ENCODE measurements around the gene C1orf159. TPM values are rescaled to one million over a fixed set of nuclear protein-coding genes. Genes with fewer than 3 reads are reported as not detected.

Gene C1orf159
- total and polyA plus RNA-seq, 9 of the 15 experiments (the other 6 are each of a cell fraction or from before 2014, with no cell fraction given): 0.28 to 54.9 (median 10.6) TPM

DNA sequence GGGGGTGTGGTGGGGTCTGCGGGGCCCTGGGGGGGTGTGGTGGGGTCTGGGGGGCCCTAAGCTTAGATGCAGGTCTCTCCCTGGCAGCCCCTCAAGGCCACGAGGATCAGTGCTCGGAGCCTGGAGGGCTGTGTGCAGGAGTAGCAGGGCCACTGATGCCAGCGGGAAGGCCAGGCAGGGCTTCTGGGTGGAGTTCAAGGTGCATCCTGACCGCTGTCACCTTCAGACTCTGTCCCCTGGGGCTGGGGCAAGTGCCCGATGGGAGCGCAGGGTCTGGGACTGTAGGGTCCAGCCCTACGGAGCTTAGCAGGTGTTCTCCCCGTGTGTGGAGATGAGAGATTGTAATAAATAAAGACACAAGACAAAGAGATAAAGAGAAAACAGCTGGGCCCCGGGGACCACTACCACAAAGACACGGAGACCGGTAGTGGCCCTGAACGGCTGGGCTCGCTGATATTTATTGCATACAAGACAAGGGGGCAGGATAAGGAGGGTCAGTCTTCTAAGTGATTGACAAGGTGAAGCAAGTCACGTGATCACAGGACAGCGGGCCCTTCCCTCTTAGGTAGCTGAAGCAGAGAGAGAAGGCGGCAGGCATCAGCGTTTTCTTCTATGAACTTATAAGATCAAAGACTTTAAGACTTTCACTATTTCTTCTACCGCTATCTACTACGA, 50.5 kb downstream of the C1orf159 start (continued):
- TF ChIP-seq CBX8 (IDR thresholded peaks at IDR 0.05; ENCODE audit: borderline replicate concordance, extremely low read depth, low read depth, low read length, poor library complexity, severe bottlenecking): no peak
- TF ChIP-seq, protein P1, sequence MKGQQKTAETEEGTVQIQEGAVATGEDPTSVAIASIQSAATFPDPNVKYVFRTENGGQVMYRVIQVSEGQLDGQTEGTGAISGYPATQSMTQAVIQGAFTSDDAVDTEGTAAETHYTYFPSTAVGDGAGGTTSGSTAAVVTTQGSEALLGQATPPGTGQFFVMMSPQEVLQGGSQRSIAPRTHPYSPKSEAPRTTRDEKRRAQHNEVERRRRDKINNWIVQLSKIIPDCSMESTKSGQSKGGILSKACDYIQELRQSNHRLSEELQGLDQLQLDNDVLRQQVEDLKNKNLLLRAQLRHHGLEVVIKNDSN (CRISPR knock-in tag; IDR thresholded peaks at IDR 0.05): peak; percentile 83
- TF ChIP-seq, protein P2, sequence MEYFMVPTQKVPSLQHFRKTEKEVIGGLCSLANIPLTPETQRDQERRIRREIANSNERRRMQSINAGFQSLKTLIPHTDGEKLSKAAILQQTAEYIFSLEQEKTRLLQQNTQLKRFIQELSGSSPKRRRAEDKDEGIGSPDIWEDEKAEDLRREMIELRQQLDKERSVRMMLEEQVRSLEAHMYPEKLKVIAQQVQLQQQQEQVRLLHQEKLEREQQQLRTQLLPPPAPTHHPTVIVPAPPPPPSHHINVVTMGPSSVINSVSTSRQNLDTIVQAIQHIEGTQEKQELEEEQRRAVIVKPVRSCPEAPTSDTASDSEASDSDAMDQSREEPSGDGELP (CRISPR knock-in tag; IDR thresholded peaks at IDR 0.05; ENCODE audit: borderline replicate concordance): peak; percentile 56; the same call in 1 of the 2 replicates
- 0 out of 2 replicates have a peak, but pooled peaks have one; percentile 29 for TF ChIP-seq POLR2G (IDR thresholded peaks at IDR 0.05; ENCODE audit: low read depth, low read length)
- no peak for TF ChIP-seq PHF20 (IDR thresholded peaks at IDR 0.05; ENCODE audit: partially characterized antibody)
- TF ChIP-seq ARID1B (IDR thresholded peaks at IDR 0.05): 0 out of 2 replicates have a peak, but pooled peaks have one; percentile 13
- peak; percentile 13; the same call in 1 of the 2 replicates for TF ChIP-seq TAL1 (IDR thresholded peaks at IDR 0.05)
- no peak for TF ChIP-seq ERF (CRISPR knock-in tag; IDR thresholded peaks at IDR 0.05)
- TF ChIP-seq DNMT1 (IDR thresholded peaks at IDR 0.05): no peak
- TF ChIP-seq, protein P3, sequence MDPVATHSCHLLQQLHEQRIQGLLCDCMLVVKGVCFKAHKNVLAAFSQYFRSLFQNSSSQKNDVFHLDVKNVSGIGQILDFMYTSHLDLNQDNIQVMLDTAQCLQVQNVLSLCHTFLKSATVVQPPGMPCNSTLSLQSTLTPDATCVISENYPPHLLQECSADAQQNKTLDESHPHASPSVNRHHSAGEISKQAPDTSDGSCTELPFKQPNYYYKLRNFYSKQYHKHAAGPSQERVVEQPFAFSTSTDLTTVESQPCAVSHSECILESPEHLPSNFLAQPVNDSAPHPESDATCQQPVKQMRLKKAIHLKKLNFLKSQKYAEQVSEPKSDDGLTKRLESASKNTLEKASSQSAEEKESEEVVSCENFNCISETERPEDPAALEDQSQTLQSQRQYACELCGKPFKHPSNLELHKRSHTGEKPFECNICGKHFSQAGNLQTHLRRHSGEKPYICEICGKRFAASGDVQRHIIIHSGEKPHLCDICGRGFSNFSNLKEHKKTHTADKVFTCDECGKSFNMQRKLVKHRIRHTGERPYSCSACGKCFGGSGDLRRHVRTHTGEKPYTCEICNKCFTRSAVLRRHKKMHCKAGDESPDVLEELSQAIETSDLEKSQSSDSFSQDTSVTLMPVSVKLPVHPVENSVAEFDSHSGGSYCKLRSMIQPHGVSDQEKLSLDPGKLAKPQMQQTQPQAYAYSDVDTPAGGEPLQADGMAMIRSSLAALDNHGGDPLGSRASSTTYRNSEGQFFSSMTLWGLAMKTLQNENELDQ (CRISPR knock-in tag; IDR thresholded peaks at IDR 0.05; ENCODE audit: borderline replicate concordance): no peak
- peak; percentile 58 for TF ChIP-seq CBFA2T3 (IDR thresholded peaks at IDR 0.05)
- TF ChIP-seq RAD51 (IDR thresholded peaks at IDR 0.05; ENCODE audit: borderline replicate concordance, low read depth): peak; percentile 97
- TF ChIP-seq MEIS2 (IDR thresholded peaks at IDR 0.05; ENCODE audit: partially characterized antibody): peak; percentile 55
- TF ChIP-seq BHLHE40 (IDR thresholded peaks at IDR 0.05; ENCODE audit: low read length): peak; percentile 66; the same call in 1 of the 2 replicates
- 0 out of 2 replicates have a peak, but pooled peaks have one; percentile 13 for TF ChIP-seq ESRRA (IDR thresholded peaks at IDR 0.05; ENCODE audit: borderline replicate concordance, low read depth)
- TF ChIP-seq GTF2E2 (tag; IDR thresholded peaks at IDR 0.05): no peak
- TF ChIP-seq CBFA2T2 (conservative IDR thresholded peaks at IDR 0.05): peak; percentile 87
- TF ChIP-seq ZBTB7A (IDR thresholded peaks at IDR 0.05; ENCODE audit: borderline replicate concordance, control insufficient read depth, low read depth, low read length): peak; percentile 61
- TF ChIP-seq, protein P4, sequence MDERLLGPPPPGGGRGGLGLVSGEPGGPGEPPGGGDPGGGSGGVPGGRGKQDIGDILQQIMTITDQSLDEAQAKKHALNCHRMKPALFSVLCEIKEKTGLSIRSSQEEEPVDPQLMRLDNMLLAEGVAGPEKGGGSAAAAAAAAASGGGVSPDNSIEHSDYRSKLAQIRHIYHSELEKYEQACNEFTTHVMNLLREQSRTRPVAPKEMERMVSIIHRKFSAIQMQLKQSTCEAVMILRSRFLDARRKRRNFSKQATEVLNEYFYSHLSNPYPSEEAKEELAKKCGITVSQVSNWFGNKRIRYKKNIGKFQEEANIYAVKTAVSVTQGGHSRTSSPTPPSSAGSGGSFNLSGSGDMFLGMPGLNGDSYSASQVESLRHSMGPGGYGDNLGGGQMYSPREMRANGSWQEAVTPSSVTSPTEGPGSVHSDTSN (CRISPR knock-in tag; IDR thresholded peaks at IDR 0.05; ENCODE audit: low read depth): no peak
- TF ChIP-seq, protein P4 (tag; conservative IDR thresholded peaks at IDR 0.05; ENCODE audit: low read depth): peak; percentile 57
